ENCODE data around the gene LRRC40. TPM values are rescaled to one million over a fixed set of nuclear protein-coding genes. Genes with fewer than 3 reads are reported as not detected.

LRRC40 gene
- total RNA-seq, 1 experiment from 2014 or later, result 13.4 TPM

- TF ChIP-seq POLR2AphosphoS5 (IDR thresholded peaks at IDR 0.05; ENCODE audit: low read depth, low read length) (no peak), SRF (IDR thresholded peaks at IDR 0.05; ENCODE audit: low read depth) (no peak)
Measured at GRCh38 chr1:70220517-70221237, 15.3 kb upstream of the LRRC40 start (continued).

DNA sequence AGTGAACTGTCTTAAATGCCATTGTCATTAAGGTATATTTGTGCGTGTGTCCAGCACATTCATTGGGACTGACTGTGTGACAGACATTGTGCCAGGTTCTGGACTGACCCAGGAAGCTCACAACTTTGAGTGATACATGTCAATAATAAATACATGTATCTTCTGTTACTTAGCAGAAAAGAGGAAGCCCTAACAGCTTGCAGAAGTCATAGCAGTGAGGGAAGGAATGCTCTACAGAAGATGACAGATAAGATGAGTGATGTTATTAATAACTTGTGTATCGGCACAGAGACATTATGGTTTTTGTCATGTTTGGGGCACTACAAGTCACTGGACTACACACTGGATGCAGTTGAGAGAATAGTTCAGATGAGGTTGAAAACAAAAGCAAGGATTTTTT lies 14.6 kb upstream of the LRRC40 start:
- Histone ChIP-seq H3K9me2 (ENCODE audit: insufficient read depth) (no peaks in the 10 kb centered on the region), H2AFZ (ENCODE audit: low read depth, low read length, poor library complexity, severe bottlenecking) (no peak overlapping the region), H3K4me2 (ENCODE audit: low read length) (no peak overlapping the region), H3K79me2 (ENCODE audit: insufficient read depth, low read length) (peaks cover 97% of the 10 kb centered on the region), H3K4me1 (ENCODE audit: control insufficient read depth in 1 of 2, insufficient read depth in 2 of 2, low read length in 2 of 2) (peaks cover 4 to 16% of the 10 kb centered on the region in 2 experiments; a peak in 3 of 4 replicates), H3K9ac (ENCODE audit: low read length) (no peak overlapping the region), H3K27ac (ENCODE audit: low read depth, low read length) (no peak overlapping the region), H3K27me3 (ENCODE audit: insufficient read depth, low read length) (no peaks in the 10 kb centered on the region), H4K20me1 (ENCODE audit: insufficient read depth) (peaks cover 15% of the 10 kb centered on the region; the same call in 1 of the 2 replicates), H3K9me3 (ENCODE audit: control insufficient read depth in 1 of 2, insufficient read depth in 1 of 2, low read depth in 1 of 2, low read length in 2 of 2) (no peaks in the 10 kb centered on the region), H3K4me3 (replicated peaks in 1 of 2; ENCODE audit: low read depth in 1 of 2, low read length in 2 of 2) (no peak overlapping the region), H3K36me3 (ENCODE audit: control insufficient read depth in 1 of 2, insufficient read depth in 2 of 2, low read length in 2 of 2) (peaks cover 16 to 20% of the 10 kb centered on the region in 2 experiments; a peak in 3 of 4 replicates)
- no TSS peak for BruUV-seq (replicated peaks)
- DNase-seq (ENCODE audit: low read depth, low spot score), result no peak
- intact Hi-C loops (cut with micrococcal nuclease), result loop anchor here (10.0 kb wide), 1 partner anchor 195 kb away; the partner anchor contains the start of gene CTH
- RAD21 ChIA-PET (ENCODE audit: low non-redundant PET in 1 of 2, low total read pairs in 2 of 2, uncharacterized antibody in 2 of 2, unreplicated experiment in 2 of 2), result no interaction called here
- no peak for TF ChIP-seq EZH2phosphoT487 (IDR thresholded peaks at IDR 0.05; ENCODE audit: borderline replicate concordance)
- no peak for TF ChIP-seq SP1 (IDR thresholded peaks at IDR 0.05; ENCODE audit: low read depth)
- TF ChIP-seq ZBTB33 (IDR thresholded peaks at IDR 0.05; ENCODE audit: extremely low read depth, insufficient replicate concordance, low read length), result no peak
- no peak for TF ChIP-seq SRF (IDR thresholded peaks at IDR 0.05; ENCODE audit: low read depth)
- no peak for TF ChIP-seq ELF1 (IDR thresholded peaks at IDR 0.05; ENCODE audit: borderline replicate concordance, low read depth)
- no peak for TF ChIP-seq YY1 (IDR thresholded peaks at IDR 0.05; ENCODE audit: extremely low read depth, insufficient replicate concordance, low read depth, low read length)
- TF ChIP-seq CTCF (IDR thresholded peaks at IDR 0.05 in 2 of 3, conservative IDR thresholded peaks at IDR 0.05 in 1 of 3; ENCODE audit: borderline replicate concordance in 1 of 3, insufficient read depth in 1 of 3, low read depth in 2 of 3, low read length in 2 of 3), result no peak
- no peak for TF ChIP-seq CEBPB (IDR thresholded peaks at IDR 0.05; ENCODE audit: low read depth)
- TF ChIP-seq EGR1 (IDR thresholded peaks at IDR 0.05; ENCODE audit: low read depth), result no peak
- TF ChIP-seq SIN3A (IDR thresholded peaks at IDR 0.05; ENCODE audit: low read depth), result no peak
- TF ChIP-seq TCF7L2 (IDR thresholded peaks at IDR 0.05; ENCODE audit: borderline replicate concordance, extremely low read depth, insufficient read depth, insufficient read length), result no peak
- TF ChIP-seq ZNF274 (IDR thresholded peaks at IDR 0.05; ENCODE audit: low read depth, low read length), result no peak
- TF ChIP-seq JUND (IDR thresholded peaks at IDR 0.05), result no peak
- TF ChIP-seq POLR2AphosphoS5 (IDR thresholded peaks at IDR 0.05; ENCODE audit: low read depth, low read length), result no peak
- ATAC-seq, result no peak
- POLR2A ChIA-PET, result interaction anchor here (0.9 kb wide), 1 partner anchor 12 kb away, joined by 3 read pairs; no protein-coding TSS in a partner anchor
- CTCF ChIA-PET, result no interaction called here
